Urothelium cell line (cell line): Measurements from ENCODE around the gene ESRRA.
A peak's percentile ranks its signal among the peaks of the same experiment; 100 is the strongest.

Source experiments
- DNase-seq: peaks from one replicate; pipeline ENCODE4 v3.0.0; 2011; ENCODE audit warnings: low spot score, mixed read lengths
- FAIRE-seq: peaks from 2 replicates; lab custom pipeline; 2011; peaks lifted over from hg19 to GRCh38; lab: Jason Lieb, UNC

Gene ESRRA

GRCh38 chr11:64347193-64347867 lies 42.0 kb downstream of the ESRRA start:
- DNase-seq (no peak), FAIRE-seq (no peak)

- DNase-seq (no peak), FAIRE-seq (no peak)
Observed at GRCh38 chr11:64348383-64349024, 43.2 kb downstream of the ESRRA start.

GRCh38 chr11:64349025-64349387 lies 43.7 kb downstream of the ESRRA start:
- FAIRE-seq = no peak
- DNase-seq = no peak

GRCh38 chr11:64349404-64349803 lies 44.1 kb downstream of the ESRRA start:
- FAIRE-seq (no peak), DNase-seq (no peak)

GRCh38 chr11:64351136-64351631 lies 45.9 kb downstream of the ESRRA start:
- FAIRE-seq (no peak), DNase-seq (no peak)

- FAIRE-seq (no peak), DNase-seq (no peak)
Observed at GRCh38 chr11:64352099-64352994, 47.0 kb downstream of the ESRRA start.

- DNase-seq (no peak), FAIRE-seq (no peak)
Observed at GRCh38 chr11:64352995-64353714, 47.8 kb downstream of the ESRRA start.

- FAIRE-seq = no peak
Observed at GRCh38 chr11:64353715-64354506, 48.6 kb downstream of the ESRRA start.

GRCh38 chr11:64355078-64355940 lies 50.0 kb downstream of the ESRRA start:
- no peak for FAIRE-seq
- peak; percentile 93 for DNase-seq

More at GRCh38 chr11:64353715-64354506, 48.6 kb downstream of the ESRRA start:
- no peak for DNase-seq

GRCh38 chr11:64356498-64357411 lies 51.4 kb downstream of the ESRRA start:
- FAIRE-seq (no peak), DNase-seq (peak; percentile 44)

- DNase-seq (no peak), FAIRE-seq (no peak)
Observed at GRCh38 chr11:64357446-64357845, 52.1 kb downstream of the ESRRA start.

GRCh38 chr11:64357904-64358535 lies 52.7 kb downstream of the ESRRA start:
- FAIRE-seq (no peak), DNase-seq (peak; percentile 73)

- DNase-seq = no peak
- FAIRE-seq = no peak
Observed at GRCh38 chr11:64358536-64358906, 53.2 kb downstream of the ESRRA start.

- DNase-seq (peak; percentile 92), FAIRE-seq (no peak)
Observed at GRCh38 chr11:64358907-64359711, 53.8 kb downstream of the ESRRA start, which contains the start of gene RPS6KA4. RPS6KA4 (plus strand) TSS chr11:64359162; CDS start chr11:64359236, 74 bp downstream.

GRCh38 chr11:64359712-64360445 lies 54.6 kb downstream of the ESRRA start:
- no peak for DNase-seq
- FAIRE-seq = no peak

- no peak for FAIRE-seq
- no peak for DNase-seq
Observed at GRCh38 chr11:64360448-64360921, 55.2 kb downstream of the ESRRA start.
